DOHH2 (cell line): ENCODE measurements around the gene NEURL2.

ENCODE experiments used
- H3F3A ChIP-seq: fragments of 200-600 bp; sonication (generic), shearing (Covaris generic); 2 replicates; pipeline ENCODE4 v1.6.0; 2016; ENCODE audit warnings: antibody characterized with exemption, mild to moderate bottlenecking; ENCODE audit not compliant: control insufficient read depth, insufficient read depth
- H3K27ac ChIP-seq: fragments of 200-600 bp; sonication (generic); 2 replicates; pipeline ENCODE4 v1.5.1; 2014; ENCODE audit warnings: low read depth, mild to moderate bottlenecking, low read length, moderate library complexity
- H3K27me3 ChIP-seq: fragments of 200-600 bp; sonication (generic); 2 replicates; pipeline ENCODE4 v1.6.1; 2014; ENCODE audit warnings: mild to moderate bottlenecking, low read length, mixed read lengths; ENCODE audit not compliant: control insufficient read depth
- H3K36me3 ChIP-seq: fragments of 200-600 bp; sonication (generic); 2 replicates; pipeline ENCODE4 v1.6.1; 2014; ENCODE audit warnings: mild to moderate bottlenecking, low read length, moderate library complexity, mixed read lengths; ENCODE audit not compliant: control insufficient read depth
- H3K4me1 ChIP-seq: fragments of 200-600 bp; sonication (generic); 2 replicates; pipeline ENCODE4 v1.6.1; 2014; ENCODE audit warnings: mild to moderate bottlenecking, low read length, mixed read lengths; ENCODE audit not compliant: control insufficient read depth
- H3K4me2 ChIP-seq: fragments of 200-600 bp; sonication (generic); 2 replicates; pipeline ENCODE4 v1.6.0; 2014; ENCODE audit warnings: mild to moderate bottlenecking, low read length, moderate library complexity
- H3K4me3 ChIP-seq: fragments of 200-600 bp; sonication (generic); 2 replicates; pipeline ENCODE4 v1.5.1; 2014; ENCODE audit warnings: mild to moderate bottlenecking, low read length, mixed read lengths
- H3K79me2 ChIP-seq: fragments of 200-600 bp; sonication (generic); 2 replicates; pipeline ENCODE4 v1.6.1; 2014; ENCODE audit warnings: mild to moderate bottlenecking, low read length, mixed read lengths; ENCODE audit not compliant: control insufficient read depth
- H3K9me2 ChIP-seq: fragments of 200-600 bp; sonication (generic); replicated peaks from 2 replicates; pipeline ENCODE4 v1.6.1; 2014; ENCODE audit warnings: mild to moderate bottlenecking, low read length, mixed read lengths; ENCODE audit not compliant: control insufficient read depth
- H3K9me3 ChIP-seq: fragments of 200-600 bp; sonication (generic); 2 replicates; pipeline ENCODE4 v1.6.1; 2014; ENCODE audit warnings: antibody characterized with exemption, low read length, mixed read lengths; ENCODE audit not compliant: control insufficient read depth, insufficient read depth
- H4K20me1 ChIP-seq: fragments of 200-600 bp; sonication (generic); 2 replicates; pipeline ENCODE4 v1.6.0; 2014; ENCODE audit warnings: low read depth, mild to moderate bottlenecking, antibody characterized with exemption, low read length, moderate library complexity; ENCODE audit not compliant: control insufficient read depth, insufficient read depth
- CTCF ChIP-seq: fragments of 200-600 bp; sonication (generic); IDR thresholded peaks from one replicate; pipeline ENCODE4 v1.5.1; 2014; ENCODE audit warnings: antibody characterized with exemption, mild to moderate bottlenecking, low read depth, low read length; ENCODE audit not compliant: poor library complexity, severe bottlenecking
- EZH2phosphoT487 ChIP-seq: fragments of 200-600 bp; sonication (generic); IDR thresholded peaks from 2 replicates; pipeline ENCODE4 v1.6.1; 2017; ENCODE audit warnings: borderline replicate concordance, mild to moderate bottlenecking, antibody characterized with exemption, low read length, moderate library complexity, mixed read lengths

The NEURL2 gene

GRCh38 chr20:45857114-45857881 is 33.7 kb downstream of the NEURL2 start, which contains the start of the genes ACOT8 and ZSWIM3:
TSS of gene ACOT8 (minus strand) at chr20:45857392. CDS start at chr20:45857315, 77 bp downstream.
TSS of gene ZSWIM3 (plus strand) at chr20:45857614. CDS start at chr20:45857826, 212 bp downstream.
- Histone ChIP-seq H3K27me3 (no peaks in the 10 kb centered on the region), H3K27ac (peak within 1 kb of the TSS; percentile 47), H3F3A (no peaks in the 10 kb centered on the region), H3K36me3 (0 out of 2 replicates have a peak, but pooled peaks cover 6% of the 10 kb centered on the region), H3K79me2 (peaks cover 31% of the 10 kb centered on the region), H3K4me1 (peaks cover 22% of the 10 kb centered on the region), H3K9me2 (no peaks in the 10 kb centered on the region), H3K4me3 (peak within 1 kb of the TSS; percentile 78), H3K9me3 (no peaks in the 10 kb centered on the region), H4K20me1 (no peaks in the 10 kb centered on the region), H3K4me2 (peak within 1 kb of the TSS; percentile 82)
- TF ChIP-seq EZH2phosphoT487 = no peak

- Histone ChIP-seq H3K36me3 (0 out of 2 replicates have a peak, but pooled peaks cover 6% of the 10 kb centered on the region), H4K20me1 (no peaks in the 10 kb centered on the region; the same call in 1 of the 2 replicates), H3K27ac (no peak overlapping the region), H3F3A (no peaks in the 10 kb centered on the region), H3K9me3 (no peaks in the 10 kb centered on the region), H3K27me3 (no peaks in the 10 kb centered on the region), H3K79me2 (peaks cover 30% of the 10 kb centered on the region), H3K4me3 (no peak overlapping the region), H3K9me2 (no peaks in the 10 kb centered on the region), H3K4me1 (peaks cover 19% of the 10 kb centered on the region), H3K4me2 (no peak overlapping the region)
- TF ChIP-seq CTCF (no peak), EZH2phosphoT487 (no peak)
These were observed 37.5 kb downstream of the NEURL2 start for GRCh38 chr20:45853484-45853883.

GRCh38 chr20:45852326-45852725 is 38.7 kb downstream of the NEURL2 start:
- Histone ChIP-seq H4K20me1 (no peaks in the 10 kb centered on the region; the same call in 1 of the 2 replicates), H3K36me3 (0 out of 2 replicates have a peak, but pooled peaks cover 6% of the 10 kb centered on the region), H3F3A (no peaks in the 10 kb centered on the region), H3K27me3 (no peaks in the 10 kb centered on the region), H3K9me2 (no peaks in the 10 kb centered on the region), H3K4me2 (no peak overlapping the region), H3K4me3 (no peak overlapping the region), H3K79me2 (peaks cover 24% of the 10 kb centered on the region), H3K4me1 (peaks cover 13% of the 10 kb centered on the region), H3K9me3 (no peaks in the 10 kb centered on the region), H3K27ac (no peak overlapping the region)
- no peak for TF ChIP-seq EZH2phosphoT487

- Histone ChIP-seq H3F3A (no peaks in the 10 kb centered on the region), H3K36me3 (0 out of 2 replicates have a peak, but pooled peaks cover 6% of the 10 kb centered on the region), H3K79me2 (peaks cover 17% of the 10 kb centered on the region), H3K9me3 (no peaks in the 10 kb centered on the region), H3K4me1 (peaks cover 12% of the 10 kb centered on the region), H3K27ac (no peak overlapping the region), H3K9me2 (no peaks in the 10 kb centered on the region), H3K4me3 (no peak overlapping the region), H4K20me1 (no peaks in the 10 kb centered on the region; the same call in 1 of the 2 replicates), H3K27me3 (no peaks in the 10 kb centered on the region), H3K4me2 (no peak overlapping the region)
- TF ChIP-seq CTCF (no peak), EZH2phosphoT487 (no peak)
These were observed 39.5 kb downstream of the NEURL2 start for GRCh38 chr20:45851501-45851900.
